Glutamatergic neuron (in vitro differentiated cells): Measurements from ENCODE around the gene PTK6. TPM values are rescaled to one million over a fixed set of nuclear protein-coding genes. Genes with fewer than 3 reads are reported as not detected.
"Not testable (repeated sequence)": the region's sequence is repeated elsewhere in the genome, so short reads cannot be mapped to it uniquely, and the experiment has no call there.

ENCODE experiments used
- DNase-seq: peaks from one replicate; pipeline ENCODE4 v3.0.0; 2022
- H3K27ac Mint-ChIP-seq: one replicate; pipeline ENCODE4 v1.8.0; 2020; ENCODE audit warnings: mild to moderate bottlenecking, mixed read lengths, inconsistent platforms; ENCODE audit not compliant: unreplicated experiment
- H3K27me3 Mint-ChIP-seq: one replicate; pipeline ENCODE4 v1.8.0; 2020; ENCODE audit warnings: mild to moderate bottlenecking, moderate library complexity, mixed read lengths, inconsistent platforms; ENCODE audit not compliant: unreplicated experiment
- H3K36me3 Mint-ChIP-seq: one replicate; pipeline ENCODE4 v1.8.0; 2020; ENCODE audit warnings: mild to moderate bottlenecking, mixed read lengths, inconsistent platforms; ENCODE audit not compliant: unreplicated experiment
- H3K4me1 Mint-ChIP-seq: one replicate; pipeline ENCODE4 v1.8.0; 2020; ENCODE audit warnings: mild to moderate bottlenecking, low read depth, mixed read lengths, inconsistent platforms; ENCODE audit not compliant: unreplicated experiment
- H3K4me3 Mint-ChIP-seq: one replicate; pipeline ENCODE4 v1.8.0; 2020; ENCODE audit warnings: mild to moderate bottlenecking, mixed read lengths, inconsistent platforms; ENCODE audit not compliant: unreplicated experiment
- H3K9me3 Mint-ChIP-seq: one replicate; pipeline ENCODE4 v1.8.0; 2020; ENCODE audit warnings: mild to moderate bottlenecking, moderate library complexity, mixed read lengths, inconsistent platforms; ENCODE audit not compliant: unreplicated experiment
- total RNA-seq: library from RNA; stranded (reverse); fragmentation: NEBNext Ultra II Directional; extraction: Animal tissue kit (Norgen Biotek cat#: 25700); gene quantifications from one replicate; pipeline ENCODE4 v1.2.1, GENCODE V29; 2021; ENCODE audit not compliant: unreplicated experiment
- TF ChIP-seq, protein P1 (sequence below): fragments of 200-600 bp; sonication (generic); IDR thresholded peaks from one replicate; pipeline ENCODE4 v1.5.0; 2021; ENCODE audit not compliant: partially characterized antibody, unreplicated experiment

Gene PTK6
- total RNA-seq, 1 donor from 2014 or later = 0.17 TPM

DNA sequence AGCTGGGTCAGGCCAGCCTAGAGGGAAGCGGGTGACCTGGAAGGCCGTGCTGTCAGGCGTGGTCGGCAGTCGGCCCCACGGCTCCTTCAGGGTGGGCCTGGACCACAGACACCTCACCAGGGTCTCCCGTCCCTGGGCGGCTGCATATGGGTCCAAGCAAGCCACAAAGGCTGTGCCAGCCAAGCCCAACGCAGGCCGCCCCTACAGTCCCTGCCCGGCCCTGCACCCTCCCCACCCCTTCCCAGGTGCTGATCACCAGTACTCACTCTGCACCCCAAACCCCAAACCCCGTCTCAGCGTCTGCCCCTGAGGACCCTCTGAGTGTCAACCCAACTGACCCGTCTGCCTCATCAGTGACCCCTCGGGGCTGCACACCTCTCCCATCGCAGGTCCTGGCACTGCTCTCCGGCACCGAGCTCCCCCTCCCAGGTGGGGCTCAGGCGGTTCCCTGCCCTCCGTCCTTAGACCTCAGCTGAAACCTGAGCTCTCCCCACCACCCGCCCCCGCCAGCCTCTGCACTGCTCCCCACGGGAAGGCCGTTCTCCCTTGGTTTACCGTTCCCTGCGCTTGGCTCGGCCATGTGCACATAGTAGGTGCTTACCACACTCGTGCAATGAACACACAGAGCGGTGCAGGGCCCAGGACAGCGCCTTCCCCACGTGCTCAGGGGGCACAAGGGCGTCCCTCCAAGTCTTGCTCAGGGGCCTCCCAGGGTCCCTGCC is 18.1 kb downstream of the PTK6 start:
- peaks cover 12% of the 10 kb centered on the region for H3K27me3 Mint-ChIP-seq
- peaks cover 5% of the 10 kb centered on the region for H3K4me1 Mint-ChIP-seq
- TF ChIP-seq, protein P1, sequence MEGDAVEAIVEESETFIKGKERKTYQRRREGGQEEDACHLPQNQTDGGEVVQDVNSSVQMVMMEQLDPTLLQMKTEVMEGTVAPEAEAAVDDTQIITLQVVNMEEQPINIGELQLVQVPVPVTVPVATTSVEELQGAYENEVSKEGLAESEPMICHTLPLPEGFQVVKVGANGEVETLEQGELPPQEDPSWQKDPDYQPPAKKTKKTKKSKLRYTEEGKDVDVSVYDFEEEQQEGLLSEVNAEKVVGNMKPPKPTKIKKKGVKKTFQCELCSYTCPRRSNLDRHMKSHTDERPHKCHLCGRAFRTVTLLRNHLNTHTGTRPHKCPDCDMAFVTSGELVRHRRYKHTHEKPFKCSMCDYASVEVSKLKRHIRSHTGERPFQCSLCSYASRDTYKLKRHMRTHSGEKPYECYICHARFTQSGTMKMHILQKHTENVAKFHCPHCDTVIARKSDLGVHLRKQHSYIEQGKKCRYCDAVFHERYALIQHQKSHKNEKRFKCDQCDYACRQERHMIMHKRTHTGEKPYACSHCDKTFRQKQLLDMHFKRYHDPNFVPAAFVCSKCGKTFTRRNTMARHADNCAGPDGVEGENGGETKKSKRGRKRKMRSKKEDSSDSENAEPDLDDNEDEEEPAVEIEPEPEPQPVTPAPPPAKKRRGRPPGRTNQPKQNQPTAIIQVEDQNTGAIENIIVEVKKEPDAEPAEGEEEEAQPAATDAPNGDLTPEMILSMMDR = no peak
- peak; percentile 14 for DNase-seq
- peaks cover 7% of the 10 kb centered on the region for H3K9me3 Mint-ChIP-seq
- peak overlapping the region; percentile 87 for H3K4me3 Mint-ChIP-seq
- peaks cover 3% of the 10 kb centered on the region for H3K36me3 Mint-ChIP-seq
- peak overlapping the region; percentile 66 for H3K27ac Mint-ChIP-seq

DNA sequence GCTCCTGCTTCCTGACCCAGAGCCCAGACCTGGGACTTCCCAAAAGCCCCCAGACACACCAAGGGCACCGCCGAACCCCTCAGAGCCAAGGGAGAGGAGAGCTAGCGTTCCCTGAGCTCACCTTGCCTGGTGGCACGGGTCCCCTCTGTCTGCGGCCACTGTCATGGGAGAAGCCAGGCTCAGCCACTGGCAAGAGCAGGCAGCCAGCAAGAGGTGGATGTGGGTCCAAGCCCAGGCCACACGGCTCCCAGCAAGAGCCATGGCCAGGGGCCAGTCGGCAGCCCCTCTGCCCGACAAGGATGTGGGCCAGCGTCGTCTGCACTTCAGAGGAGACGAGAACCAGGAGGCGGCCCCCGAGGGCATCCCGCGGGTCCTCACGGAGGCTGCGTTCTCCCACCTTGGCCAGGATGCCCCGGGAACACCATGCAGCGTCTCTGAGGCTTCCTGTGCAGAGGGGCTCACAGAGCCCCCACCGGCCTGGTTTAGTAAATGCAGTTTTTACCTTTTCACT is 18.8 kb downstream of the PTK6 start:
- Mint-ChIP-seq H3K36me3 (peaks cover 2% of the 10 kb centered on the region), H3K4me1 (peaks cover 5% of the 10 kb centered on the region), H3K27ac (no peak overlapping the region), H3K27me3 (peaks cover 10% of the 10 kb centered on the region), H3K9me3 (peaks cover 3% of the 10 kb centered on the region), H3K4me3 (peak overlapping the region; percentile 87)
- DNase-seq = peak; percentile 21
- TF ChIP-seq, protein P1 = no peak

DNA sequence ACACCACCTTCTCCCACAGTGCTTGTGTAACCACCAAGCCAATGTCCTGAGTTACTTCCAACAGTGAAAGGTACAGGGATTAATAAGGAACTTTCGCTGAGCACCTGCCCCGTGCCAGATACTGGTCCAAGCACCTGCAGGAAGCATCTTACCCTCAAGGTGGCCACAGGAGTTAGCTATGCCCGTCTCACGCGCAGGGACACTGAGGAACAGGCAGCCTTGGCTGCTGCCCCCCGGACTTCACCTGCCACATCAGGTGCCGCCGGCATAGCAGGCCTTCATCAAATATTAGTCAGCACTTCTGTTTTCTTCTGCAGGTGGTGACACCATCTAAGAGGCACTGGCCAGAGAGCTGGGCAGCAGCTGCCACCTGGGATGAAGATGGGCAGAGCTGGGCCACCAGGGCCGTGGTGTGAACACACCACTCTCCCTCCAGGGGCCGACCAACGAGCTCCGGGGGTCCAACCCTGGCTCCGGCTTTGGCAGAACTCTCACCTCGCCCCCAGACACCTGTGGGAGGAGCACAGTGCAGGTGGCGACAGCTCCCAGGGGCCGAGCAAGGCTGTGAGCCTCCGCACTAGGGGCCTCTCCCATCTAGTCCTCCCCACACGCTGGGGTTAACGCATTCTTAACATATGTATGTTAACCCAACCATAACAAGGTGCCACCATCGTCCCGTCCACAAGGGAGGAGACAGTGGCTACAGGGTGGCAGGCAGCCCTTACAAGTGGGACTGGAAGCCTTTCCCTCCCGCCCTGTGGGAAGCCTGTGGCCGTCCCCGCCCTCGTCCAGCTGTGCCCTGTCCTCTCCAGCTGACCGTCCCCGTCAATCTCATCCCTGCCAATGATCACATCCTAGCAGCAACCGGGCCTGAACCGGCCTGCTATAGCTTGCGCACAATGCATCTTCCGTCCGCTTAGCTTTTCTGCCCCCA is 19.5 kb downstream of the PTK6 start:
- Mint-ChIP-seq H3K27ac (no peak overlapping the region), H3K36me3 (peaks cover 5% of the 10 kb centered on the region), H3K9me3 (peaks cover 3% of the 10 kb centered on the region), H3K27me3 (peaks cover 8% of the 10 kb centered on the region), H3K4me1 (peaks cover 5% of the 10 kb centered on the region), H3K4me3 (peak overlapping the region; percentile 67)
- no peak for DNase-seq
- TF ChIP-seq, protein P1 = no peak

DNA sequence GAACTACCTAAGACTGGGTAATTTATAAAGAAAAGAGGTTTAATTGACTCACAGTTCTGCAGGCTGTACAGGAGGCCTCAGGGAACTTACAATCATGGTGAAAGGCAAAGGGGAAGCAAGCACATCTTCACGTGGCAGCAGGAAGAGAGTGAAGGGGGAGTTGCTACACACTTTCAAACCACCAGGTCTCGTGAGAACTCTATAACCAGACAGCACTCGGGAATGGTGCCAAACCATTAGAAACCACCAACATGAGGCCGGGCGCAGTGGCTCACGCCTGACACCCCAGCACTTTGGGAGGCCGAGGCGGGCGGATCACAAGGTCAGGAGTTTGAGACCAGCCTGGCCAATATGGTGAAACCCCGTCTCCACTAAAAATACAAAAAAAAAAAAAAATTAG is 22.7 kb downstream of the PTK6 start:
- not testable (repeated sequence) for H3K4me1 Mint-ChIP-seq, H3K27me3 Mint-ChIP-seq, H3K4me3 Mint-ChIP-seq, DNase-seq, H3K27ac Mint-ChIP-seq, H3K36me3 Mint-ChIP-seq, H3K9me3 Mint-ChIP-seq

DNA sequence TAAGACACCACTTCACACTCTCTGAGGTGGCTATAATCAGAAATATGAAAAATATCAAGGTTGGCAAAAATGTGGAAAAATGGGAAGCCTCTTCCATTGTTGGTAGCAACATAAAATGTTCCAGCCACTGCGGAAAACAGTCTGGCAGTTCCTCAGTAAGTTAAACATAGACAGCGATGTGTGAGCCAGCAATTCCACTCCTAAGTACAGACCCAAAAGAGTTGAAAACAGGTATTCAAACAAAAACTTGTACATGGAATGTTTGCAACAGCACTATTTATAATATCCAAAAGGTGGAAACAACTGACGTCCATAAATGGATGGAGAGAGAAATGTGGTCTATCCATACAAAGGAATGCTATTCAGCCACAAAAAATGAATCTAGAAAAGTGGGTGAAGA is 24.0 kb downstream of the PTK6 start:
- Mint-ChIP-seq H3K4me1 (peaks cover 3% of the 10 kb centered on the region), H3K9me3 (peaks cover 2% of the 10 kb centered on the region), H3K27me3 (peaks cover 3% of the 10 kb centered on the region), H3K4me3 (no peak overlapping the region), H3K27ac (no peak overlapping the region), H3K36me3 (peaks cover 12% of the 10 kb centered on the region)
- TF ChIP-seq, protein P1 = no peak
- no peak for DNase-seq
